C1 segment of cervical spinal cord (tissue), 14 donors: ENCODE results near the gene VCL.

ENCODE experiments used
- DNase-seq, 14 donors: peaks; one replicate each; lab custom pipeline; 2025; lab: John Stamatoyannopoulos, UW

Gene VCL

DNA sequence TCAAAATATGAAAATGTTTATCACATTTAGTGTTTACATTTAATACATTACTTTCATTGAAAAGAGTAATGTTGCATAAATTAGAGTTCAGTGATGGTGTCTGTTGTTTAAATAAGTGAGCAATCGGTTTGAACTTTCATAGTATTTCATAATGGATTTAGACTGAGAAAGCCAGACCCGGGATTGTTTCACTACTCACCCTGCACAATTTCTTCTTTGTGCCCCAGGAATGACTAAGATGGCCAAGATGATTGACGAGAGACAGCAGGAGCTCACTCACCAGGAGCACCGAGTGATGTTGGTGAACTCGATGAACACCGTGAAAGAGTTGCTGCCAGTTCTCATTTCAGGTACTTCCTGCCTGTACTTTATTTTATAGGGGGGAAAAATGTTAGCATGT lies 74.6 kb downstream of the VCL start:
- DNase-seq = no peak

DNA sequence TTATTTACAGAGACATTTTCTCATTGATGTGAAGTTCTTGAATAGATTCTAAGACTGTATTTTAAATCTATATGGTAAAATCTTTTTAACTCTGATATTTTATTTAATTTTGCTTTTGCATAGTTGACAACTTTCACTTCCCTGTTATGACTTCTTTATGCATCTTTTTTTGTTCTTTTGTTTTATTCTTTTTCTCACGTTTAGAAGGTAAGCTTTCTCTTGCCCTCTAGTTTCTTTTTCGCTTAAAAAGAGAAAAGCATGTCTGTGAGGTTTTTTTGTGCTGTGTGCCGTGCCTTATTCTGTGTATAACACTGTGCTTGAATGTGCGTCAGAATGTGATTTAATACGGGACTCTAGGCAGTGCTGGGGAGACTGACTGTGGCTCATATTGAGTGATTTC lies 78.0 kb downstream of the VCL start:
- no peak for DNase-seq

DNA sequence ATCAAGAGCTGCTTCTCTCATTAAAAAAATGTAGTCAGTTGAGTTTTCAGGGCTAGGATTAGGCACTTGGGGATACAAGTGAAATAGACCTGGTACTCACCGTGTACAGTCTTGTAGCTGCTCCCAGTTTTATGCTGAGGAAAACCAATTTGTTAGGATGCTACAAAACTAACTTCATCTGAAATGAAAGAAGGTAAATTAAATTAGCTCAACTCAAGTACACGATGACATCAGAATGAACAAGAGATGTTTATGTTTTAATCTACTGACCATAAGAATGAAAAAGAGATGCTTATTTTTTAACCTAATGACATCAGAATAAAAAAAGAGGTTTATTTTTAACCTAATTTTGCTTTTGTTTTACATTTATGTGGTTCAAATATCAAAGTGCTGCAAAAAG lies 79.0 kb downstream of the VCL start:
- DNase-seq = no peak

DNA sequence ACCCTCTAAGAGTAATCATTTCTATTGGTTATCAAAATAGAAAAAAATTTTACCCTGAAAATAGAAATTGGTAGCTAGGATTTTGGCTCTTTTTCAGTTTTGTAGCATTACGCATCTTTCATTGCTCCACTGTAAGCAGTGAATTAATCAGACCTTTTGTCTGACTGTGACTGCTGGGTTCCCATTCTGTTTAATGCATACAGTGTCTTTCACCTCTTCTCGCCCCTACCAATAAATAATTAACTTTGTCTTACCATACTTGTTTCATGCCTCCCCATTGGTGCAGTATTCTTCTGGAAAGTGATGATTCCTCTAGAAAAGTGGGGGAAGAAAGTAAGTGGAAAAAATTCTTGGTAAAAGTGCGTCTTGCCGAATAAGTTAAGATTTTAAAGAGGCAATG lies 79.5 kb downstream of the VCL start:
- DNase-seq = no peak

DNA sequence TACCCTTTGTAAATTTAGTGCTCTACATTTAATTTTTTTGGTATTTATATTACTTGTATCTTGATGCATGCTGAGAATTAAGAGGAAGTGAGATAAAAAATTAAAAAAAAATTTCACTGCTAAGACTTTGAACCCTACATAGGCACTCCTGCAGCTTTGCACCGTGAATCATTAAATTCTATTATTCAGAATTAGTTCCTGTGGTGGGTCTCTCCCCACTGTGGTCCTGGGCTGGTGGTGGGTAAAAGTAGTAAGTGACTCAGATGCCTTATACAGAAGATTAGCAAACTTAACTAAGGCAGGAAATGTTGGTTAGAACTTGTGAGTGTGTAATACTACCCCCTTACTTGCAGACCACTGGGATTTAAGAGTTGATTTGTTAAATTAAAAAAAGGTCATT lies 80.1 kb downstream of the VCL start:
- no peak for DNase-seq

DNA sequence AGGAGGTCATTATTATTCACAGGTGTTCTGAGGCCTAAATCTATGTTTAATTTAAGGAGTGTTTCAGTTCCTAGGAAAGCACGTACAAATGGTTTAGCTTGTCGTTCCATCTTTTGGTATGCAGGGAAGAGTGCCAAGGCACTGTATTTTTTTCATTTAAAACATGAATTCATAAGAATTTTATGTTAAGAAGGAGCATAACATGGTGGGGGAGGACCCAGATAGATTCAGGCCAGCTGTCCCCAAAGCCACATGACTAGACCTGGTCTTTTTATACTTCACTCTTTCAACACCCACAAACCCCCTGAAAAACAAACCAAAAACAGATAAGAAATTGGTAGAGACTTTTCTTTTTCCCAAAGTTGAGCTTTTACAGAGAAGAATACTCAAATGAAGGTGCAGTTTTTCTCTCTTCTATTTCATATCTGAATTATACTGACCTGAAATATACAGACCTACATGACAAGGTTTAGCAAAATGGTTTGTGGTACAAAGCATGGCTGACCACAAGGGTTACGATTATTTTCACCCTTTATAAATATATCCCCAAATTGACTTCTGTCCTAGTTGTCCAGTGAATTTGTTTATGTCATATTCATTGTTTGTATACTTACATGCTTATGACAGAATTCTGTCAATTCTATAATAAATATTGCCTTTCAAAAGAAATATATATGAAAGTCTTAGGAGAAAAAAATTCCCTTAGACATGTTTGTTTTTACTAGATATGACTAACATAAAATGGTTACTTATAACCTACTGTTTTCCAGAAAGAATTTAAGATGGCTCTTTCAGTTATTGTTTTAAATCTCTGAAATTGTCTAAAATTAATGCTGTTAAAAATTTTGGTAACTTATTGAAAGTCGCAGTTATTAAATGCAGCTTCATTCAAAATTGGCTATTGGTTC lies 81.4 kb downstream of the VCL start:
- DNase-seq = no peak

DNA sequence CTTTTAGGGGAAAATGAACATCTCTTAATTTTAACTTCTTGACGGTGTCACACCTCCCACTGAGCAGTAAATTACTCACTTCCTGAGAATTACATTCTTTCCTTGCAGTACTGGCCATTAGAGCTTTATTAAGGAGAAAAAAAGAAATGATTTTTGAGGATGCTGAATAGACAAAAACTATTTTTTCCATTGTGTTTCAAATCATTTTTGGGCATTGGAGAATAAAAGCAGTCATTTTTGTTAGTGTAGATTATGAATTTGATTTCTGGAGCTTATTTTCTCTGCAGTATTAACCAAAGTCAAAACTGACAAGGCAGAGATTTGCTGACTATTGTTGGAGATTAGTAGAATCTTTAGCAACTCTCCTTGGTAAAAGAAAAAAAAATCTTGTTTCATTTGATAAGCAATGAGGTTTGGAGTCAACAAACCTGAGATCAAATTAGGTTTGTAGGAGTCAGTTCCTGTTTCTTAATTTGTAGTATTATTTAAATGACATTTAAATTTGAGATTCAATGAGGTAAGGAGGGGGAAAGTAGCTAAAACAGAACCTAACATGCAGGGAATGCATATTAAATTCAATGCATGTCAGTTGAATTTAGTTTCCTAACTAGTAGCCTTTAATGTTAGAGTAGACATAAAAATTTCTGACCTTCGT lies 82.1 kb downstream of the VCL start:
- no peak for DNase-seq

DNA sequence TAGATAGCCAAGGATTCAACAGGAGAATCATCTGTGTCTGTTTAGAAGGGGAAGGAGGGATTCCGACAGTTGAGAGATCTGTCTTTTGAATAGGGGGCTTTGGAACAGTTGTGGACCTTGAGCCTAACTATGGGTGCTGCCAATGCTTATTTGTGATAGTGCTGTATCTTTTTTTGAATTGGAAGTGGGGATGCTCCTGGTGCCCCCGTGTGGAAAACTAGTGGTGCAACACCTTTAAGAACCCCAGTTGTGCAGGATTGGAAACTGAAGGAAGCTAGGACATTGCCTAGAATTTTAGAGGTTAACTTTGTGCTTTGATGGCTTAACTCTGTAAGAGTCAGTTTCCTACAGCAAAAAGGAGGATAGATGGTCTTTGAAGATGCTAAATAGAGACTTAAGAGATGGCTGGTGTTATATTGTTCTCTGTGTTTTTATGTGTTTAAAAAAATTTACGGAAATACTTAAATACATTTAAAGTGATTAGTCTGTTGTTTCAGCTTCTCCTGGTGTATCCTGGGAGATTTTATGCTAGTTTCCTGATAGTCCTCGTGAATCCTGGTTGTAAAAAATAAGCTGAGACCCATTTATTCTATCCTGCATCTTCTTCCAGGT lies 83.4 kb downstream of the VCL start:
- DNase-seq = peak in 4 of 14 donors; percentile 4 to 26 (median 12)

DNA sequence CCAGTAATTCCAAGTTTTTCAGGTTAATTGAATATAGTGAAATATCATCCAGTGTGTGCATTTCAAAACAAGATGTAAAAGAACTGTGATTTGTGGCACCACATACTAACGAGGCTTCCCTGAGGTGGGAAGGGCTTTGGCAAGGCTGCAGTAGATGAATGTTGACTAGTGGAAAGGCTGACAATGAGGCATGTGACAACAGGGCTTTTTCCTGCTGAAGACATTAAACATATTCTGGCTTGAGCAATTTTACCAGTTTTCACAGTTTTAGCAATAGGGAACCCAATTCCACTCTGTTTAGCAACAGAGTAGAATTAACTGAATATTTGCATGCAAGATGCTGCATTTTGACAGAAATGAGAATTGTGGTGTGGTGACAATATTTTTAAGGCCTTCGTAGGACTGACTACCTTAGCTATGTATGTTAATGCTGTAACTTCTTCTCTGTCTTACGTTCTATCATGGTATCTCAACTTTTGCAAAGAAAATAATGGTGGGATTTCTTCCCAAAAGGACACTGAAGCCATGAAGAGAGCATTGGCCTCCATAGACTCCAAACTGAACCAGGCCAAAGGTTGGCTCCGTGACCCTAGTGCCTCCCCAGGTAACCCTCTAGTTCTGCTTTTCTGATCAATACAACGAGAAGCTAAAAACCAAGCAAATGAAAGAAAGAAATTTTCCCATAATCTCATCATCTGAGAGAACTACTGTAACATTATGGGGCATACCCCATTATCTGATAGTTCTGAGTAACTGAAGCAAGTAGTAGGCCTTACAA lies 84.2 kb downstream of the VCL start:
- no peak for DNase-seq

DNA sequence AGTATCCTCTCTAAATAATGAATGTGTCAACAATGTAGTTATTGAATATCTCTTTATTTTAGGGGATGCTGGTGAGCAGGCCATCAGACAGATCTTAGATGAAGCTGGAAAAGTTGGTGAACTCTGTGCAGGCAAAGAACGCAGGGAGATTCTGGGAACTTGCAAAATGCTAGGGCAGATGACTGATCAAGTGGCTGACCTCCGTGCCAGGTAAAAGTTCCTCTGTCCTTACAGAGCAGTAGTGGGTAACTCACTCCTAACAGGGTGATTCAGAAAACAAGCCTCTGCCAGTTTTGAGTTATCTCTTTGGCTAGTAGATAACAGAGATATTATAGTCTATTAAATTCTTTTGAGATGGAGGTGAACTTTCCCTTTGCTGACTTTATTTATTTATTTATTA lies 85.4 kb downstream of the VCL start:
- no peak for DNase-seq

DNA sequence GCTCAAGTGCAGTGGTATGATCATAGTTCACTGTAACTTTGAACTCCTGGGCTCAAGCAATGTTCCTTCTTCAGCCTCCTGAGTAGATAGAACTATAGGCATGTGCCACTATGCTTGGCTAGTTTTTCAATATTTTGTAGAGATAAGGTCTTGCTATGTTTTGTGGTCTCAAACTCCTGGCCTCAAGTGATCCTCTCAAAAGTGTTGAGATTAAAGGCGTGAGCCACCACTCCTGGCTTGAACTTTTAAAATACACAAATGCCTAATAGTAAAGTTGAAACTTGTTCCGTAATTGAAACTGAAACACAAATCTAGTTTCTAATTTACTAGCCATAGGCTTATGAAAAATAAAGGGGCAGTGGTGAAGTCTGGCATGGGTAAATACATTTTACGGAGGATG lies 87.0 kb downstream of the VCL start:
- no peak for DNase-seq

DNA sequence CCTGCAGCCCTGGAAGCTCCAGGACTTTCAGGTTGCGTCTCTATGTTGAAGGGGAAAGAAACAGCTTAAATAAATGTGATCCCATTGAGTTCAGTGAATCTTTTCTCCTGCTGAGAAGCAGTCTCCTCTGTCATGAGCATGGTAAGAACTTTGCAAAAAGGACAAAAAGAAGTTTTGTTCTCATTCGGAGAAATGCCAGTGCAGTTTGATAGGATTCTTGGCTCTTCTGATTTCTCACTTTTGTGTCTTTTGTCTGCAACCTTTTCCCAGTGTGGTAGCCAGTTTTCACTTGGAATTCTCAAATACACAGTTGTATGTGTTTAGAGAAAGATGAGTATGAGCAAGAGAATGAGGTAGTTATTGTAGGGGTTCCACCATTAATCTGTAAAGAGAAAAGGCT lies 88.4 kb downstream of the VCL start:
- no peak for DNase-seq

DNA sequence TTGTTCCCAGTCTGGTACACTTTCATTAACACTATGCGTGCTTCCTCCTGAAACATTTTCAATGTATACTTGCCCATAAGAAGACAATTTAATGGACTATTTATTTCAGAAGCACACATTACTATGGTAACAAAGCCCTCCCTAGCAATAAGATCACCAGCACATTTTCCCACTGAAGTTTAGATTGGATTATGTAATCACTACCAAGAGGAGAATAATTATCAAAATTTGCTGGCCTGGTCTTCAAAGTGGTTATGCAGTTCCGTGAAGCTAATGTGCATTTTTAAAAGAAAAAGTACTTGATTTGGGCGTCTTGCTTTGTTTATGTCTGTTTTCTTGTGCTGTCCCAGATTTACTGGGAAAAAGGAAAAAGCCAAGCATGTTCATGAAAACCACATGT lies 90.8 kb downstream of the VCL start:
- DNase-seq = no peak

DNA sequence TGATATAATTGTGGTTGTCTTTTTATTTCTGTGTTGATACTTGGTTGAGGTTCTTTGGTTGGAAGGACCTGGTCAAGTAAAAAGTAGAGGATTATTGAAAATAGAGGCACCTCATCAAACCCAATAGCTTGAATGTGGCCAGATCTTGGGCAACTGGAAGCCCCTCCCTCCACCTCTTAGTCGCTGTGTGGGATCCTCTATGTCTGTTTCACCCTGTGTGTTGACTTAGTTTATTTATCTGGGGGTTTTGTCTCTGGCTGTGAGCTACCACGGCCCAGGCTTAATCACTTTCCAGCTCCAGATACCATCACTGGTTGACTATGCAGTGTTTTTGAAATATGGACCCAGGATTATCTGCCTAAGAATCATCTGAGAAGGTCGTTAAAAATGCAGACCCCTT lies 94.5 kb downstream of the VCL start:
- no peak for DNase-seq

DNA sequence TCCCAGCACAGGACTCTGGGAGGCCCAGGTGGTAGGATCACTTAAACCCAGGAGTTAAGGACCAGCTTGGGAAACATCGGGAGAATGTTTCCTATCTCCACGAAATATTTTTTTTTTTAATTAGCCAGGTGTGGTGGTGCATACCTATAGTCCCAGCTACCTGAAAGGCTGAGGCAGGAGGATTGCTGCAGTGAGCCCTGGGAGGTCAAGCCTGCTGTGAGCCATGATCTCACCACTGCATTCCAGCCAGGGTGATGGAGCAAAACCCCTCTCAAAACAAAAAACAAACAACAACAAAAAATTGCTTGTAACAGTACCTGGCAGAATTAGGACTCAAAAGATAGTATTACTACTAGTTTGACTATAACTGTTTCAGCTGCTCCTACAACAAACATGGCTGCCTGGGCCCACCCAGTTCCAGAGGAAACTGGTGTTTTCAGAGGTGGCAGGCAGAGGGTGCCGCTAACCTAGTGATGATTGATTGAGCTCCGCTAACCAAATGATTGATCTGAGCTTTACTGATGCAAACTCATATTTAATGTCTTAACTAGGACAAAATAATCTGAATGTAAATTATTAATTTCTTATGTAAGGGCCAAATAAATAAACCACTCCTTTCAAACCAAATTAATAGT lies 95.7 kb downstream of the VCL start:
- no peak for DNase-seq

DNA sequence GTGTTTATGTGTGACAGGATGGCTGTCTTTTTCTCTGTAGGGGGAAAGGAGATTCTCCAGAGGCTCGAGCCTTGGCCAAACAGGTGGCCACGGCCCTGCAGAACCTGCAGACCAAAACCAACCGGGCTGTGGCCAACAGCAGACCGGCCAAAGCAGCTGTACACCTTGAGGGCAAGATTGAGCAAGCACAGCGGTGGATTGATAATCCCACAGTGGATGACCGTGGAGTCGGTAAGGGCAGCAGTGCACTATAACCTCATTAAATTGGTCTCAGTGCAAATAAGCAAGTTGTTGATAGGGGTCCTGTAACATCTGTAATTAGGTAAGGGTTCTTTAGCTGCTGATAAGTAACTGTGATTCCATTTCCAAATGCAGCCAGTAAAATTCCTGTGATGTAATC lies 96.3 kb downstream of the VCL start:
- DNase-seq = no peak

DNA sequence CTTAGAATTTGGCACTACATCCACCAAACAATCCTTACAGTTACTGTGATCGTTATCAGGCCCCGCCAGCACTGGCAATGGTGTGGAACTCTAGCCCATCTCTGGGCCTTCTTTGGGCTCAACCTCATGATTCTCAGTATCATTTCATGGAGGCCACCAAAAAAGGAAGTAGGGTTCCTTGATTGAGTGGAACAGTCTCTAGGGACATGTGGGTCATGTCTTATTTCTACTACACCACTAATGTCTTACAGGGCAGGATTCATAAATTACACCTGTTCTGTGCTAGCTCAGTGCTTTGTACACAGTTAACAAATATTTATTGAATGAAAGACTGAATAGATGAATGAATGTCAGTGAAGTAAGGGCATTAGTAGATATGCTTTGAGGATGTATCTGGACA lies 98.9 kb downstream of the VCL start:
- no peak for DNase-seq

DNA sequence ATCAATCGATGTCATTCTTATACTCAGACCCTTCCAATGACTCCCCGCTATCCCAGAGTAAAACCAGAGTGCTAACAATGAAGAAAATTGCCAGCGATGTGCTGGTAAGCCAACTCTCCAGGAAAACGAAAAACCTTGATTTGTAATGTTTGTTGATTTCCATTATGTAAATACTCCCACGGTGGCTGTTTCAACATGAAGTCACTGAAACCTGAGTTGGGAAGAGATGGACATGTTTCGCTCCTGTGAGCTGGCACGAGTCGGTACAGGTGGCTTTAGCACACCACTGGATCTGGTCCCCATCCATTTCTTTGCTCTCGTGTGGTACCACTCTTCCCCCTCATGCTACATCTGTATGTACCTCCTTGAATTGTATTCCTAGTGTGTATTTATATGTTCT lies 99.9 kb downstream of the VCL start:
- DNase-seq = no peak

DNA sequence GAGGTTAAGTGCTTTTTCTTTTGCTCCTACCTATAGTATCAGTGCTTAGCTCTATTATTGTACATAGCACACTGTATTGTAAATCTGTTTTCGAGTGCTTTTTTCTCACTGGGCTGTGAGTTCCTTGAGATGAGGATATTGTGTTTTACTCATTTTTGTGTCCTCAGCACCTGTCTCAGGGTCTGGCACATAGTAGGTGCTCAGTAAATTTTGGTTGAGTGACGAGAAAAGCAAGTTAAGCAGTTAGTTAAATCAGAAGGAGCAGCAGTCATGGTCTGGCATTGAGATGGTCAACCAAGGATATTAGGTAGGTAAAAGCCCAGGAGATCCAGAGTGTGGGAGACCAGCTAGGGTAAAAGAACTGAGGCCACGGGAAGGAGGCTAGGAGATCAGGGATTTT lies 101.5 kb downstream of the VCL start:
- no peak for DNase-seq

DNA sequence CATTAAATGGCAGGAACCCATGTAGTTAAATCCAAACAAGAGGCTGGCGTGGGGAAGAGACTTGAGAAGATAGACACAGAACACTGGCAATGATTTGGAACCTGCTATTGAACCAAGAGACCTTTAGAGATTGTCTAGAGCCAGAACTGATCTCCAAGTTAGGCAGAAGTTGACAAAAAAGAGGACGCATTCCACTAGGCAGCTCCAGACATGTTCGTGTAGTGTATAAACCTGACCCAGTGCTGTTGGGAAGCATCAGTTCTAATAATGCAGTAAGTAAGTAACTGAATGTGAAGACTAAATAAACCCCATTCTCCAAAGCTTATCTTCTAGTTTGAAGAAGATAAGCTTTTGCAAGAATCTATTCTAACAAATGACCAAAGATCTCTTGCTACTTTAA lies 101.9 kb downstream of the VCL start:
- no peak for DNase-seq

DNA sequence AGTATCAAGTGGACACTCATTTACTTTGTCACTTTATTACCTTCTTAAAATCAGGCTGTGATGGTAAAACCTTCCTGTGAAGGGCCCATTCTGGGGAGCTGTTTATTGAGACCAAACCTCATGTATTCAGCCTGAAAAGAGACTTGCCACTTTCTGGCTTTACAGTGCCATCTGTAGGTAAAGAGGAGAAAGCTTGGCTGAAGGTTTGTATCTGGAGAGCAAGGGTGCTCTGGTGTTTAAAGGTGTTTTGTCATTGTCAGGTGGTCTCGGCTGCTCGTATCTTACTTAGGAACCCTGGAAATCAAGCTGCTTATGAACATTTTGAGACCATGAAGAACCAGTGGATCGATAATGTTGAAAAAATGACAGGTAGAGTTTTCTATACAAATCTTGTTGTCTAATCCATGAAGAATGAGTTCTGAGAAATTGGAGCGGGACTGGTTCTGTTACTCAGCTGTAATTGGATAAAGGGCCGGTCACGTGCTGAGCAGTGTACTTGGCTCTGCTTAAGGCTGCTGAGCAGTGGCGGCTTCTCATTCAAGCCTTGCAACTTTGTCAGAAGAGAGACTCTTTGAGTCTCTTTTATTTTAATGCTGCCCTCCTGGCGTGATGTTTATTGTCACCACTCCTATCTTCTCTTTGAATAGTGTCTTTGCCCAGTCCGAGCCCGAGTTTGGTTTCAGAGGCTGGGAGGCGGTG lies 105.8 kb downstream of the VCL start:
- peak in 1 of 14 donors; percentile 8 for DNase-seq
